Measurements from ENCODE around the gene EIF5. TPM values are rescaled to one million over a fixed set of nuclear protein-coding genes. Genes with fewer than 3 reads are reported as not detected.
A peak's percentile ranks its signal among the peaks of the same experiment; 100 is the strongest.

The EIF5 gene
- total and polyA plus RNA-seq, 2 of the 8 experiments (the other 6 are each of a cell fraction or from before 2014, with no cell fraction given), result 179 to 323 TPM

GRCh38 chr14:103360548-103360947 lies 26.5 kb downstream of the EIF5 start:
- Histone ChIP-seq H3K4me1 (replicated peaks in 1 of 4; ENCODE audit: control insufficient read depth in 3 of 4, insufficient read depth in 4 of 4, low read length in 3 of 4) (peaks cover 0 to 5% (median 0%) of the 10 kb centered on the region in 4 experiments; a peak in 3 of 7 replicates), H3K56ac (replicated peaks; ENCODE audit: insufficient read length, low read depth, low read length) (no peak overlapping the region), H2AFZ (ENCODE audit: low read length) (0 out of 2 replicates have a peak overlapping the region, but pooled peaks have one; percentile 49), H2BK20ac (ENCODE audit: low read length) (no peak overlapping the region), H3K79me2 (ENCODE audit: control insufficient read depth in 1 of 2, insufficient read depth in 2 of 2, low read length in 2 of 2) (no peaks in the 10 kb centered on the region), H3K4me3 (ENCODE audit: extremely low read depth in 1 of 4, insufficient read depth in 2 of 4, low read depth in 3 of 4, low read length in 4 of 4) (no peak overlapping the region), H3K36me3 (ENCODE audit: control insufficient read depth in 2 of 4, insufficient read depth in 4 of 4, low read length in 3 of 4) (no peaks in the 10 kb centered on the region), H3K4me2 (ENCODE audit: insufficient read depth in 1 of 2, low read depth in 2 of 2, low read length in 2 of 2) (no peak overlapping the region), H2AK5ac (ENCODE audit: low read depth, low read length) (no peak overlapping the region), H3K23ac (ENCODE audit: insufficient read length) (no peak overlapping the region), H3K14ac (ENCODE audit: insufficient read length) (no peak overlapping the region), H2BK120ac (replicated peaks; ENCODE audit: low read depth, low read length) (no peak overlapping the region), H2BK12ac (ENCODE audit: low read depth, low read length) (0 out of 2 replicates have a peak overlapping the region, but pooled peaks have one; percentile 46), H3K23me2 (ENCODE audit: low read depth, low read length) (no peaks in the 10 kb centered on the region), H4K20me1 (replicated peaks in 1 of 2; ENCODE audit: control insufficient read depth in 1 of 2, insufficient read depth in 2 of 2, low read length in 2 of 2) (no peaks in the 10 kb centered on the region), H3K79me1 (ENCODE audit: low read depth, low read length) (no peaks in the 10 kb centered on the region), H2BK5ac (ENCODE audit: low read depth, low read length) (no peak overlapping the region), H4K8ac (ENCODE audit: extremely low read depth, insufficient read depth, low read length) (peak overlapping the region; percentile 28; the same call in 1 of the 2 replicates), H4K91ac (replicated peaks; ENCODE audit: insufficient read length, low read length) (no peak overlapping the region), H3K27ac (ENCODE audit: low read depth, low read length) (no peak overlapping the region), H4K5ac (ENCODE audit: insufficient read length, low read depth, low read length) (no peak overlapping the region), H3K9ac (replicated peaks in 1 of 4; ENCODE audit: extremely low read depth in 1 of 4, low read depth in 3 of 4, low read length in 3 of 4) (no peak overlapping the region), H3K27me3 (replicated peaks in 1 of 4; ENCODE audit: control insufficient read depth in 3 of 4, extremely low read depth in 1 of 4, insufficient read depth in 3 of 4, low read length in 3 of 4) (no peaks in the 10 kb centered on the region), H3K4ac (replicated peaks; ENCODE audit: insufficient read length, low read depth, low read length) (no peak overlapping the region), H3K9me3 (ENCODE audit: insufficient read depth in 2 of 2, low read depth in 1 of 2, low read length in 1 of 2) (peaks cover 0 to 7% of the 10 kb centered on the region in 2 experiments; a peak in 1 of 4 replicates), H3K18ac (ENCODE audit: extremely low read depth, low read length) (no peak overlapping the region), H2BK15ac (ENCODE audit: low read length) (no peak overlapping the region)
- 92% methylated on average over 7 of the region's 7 CpGs; no CpG with 5 or more reads in 1 of the 2 experiments for WGBS, 2 experiments (ENCODE audit: extremely low coverage in 1 of 2, insufficient coverage in 1 of 2, insufficient read length in 1 of 2, insufficient replicate concordance in 2 of 2, low coverage in 1 of 2, low lambda C conversion rate in 2 of 2, missing lambda C conversion rate in 1 of 2)
- TF ChIP-seq ATF3 (IDR thresholded peaks at IDR 0.05; ENCODE audit: insufficient read depth, low read depth, low read length) (no peak), CBX5 (IDR thresholded peaks at IDR 0.05; ENCODE audit: low read depth, low read length) (no peak), BACH1 (IDR thresholded peaks at IDR 0.05; ENCODE audit: low read length) (no peak), BCL11A (IDR thresholded peaks at IDR 0.05; ENCODE audit: low read depth in 2 of 2, low read length in 2 of 2) (no peak), MAFK (IDR thresholded peaks at IDR 0.05; ENCODE audit: low read depth, low read length) (no peak), EP300 (IDR thresholded peaks at IDR 0.05; ENCODE audit: borderline replicate concordance in 1 of 2, low read depth in 2 of 2, low read length in 2 of 2) (no peak), HDAC6 (IDR thresholded peaks at IDR 0.05; ENCODE audit: low read depth, low read length) (no peak)
- POLR2A ChIA-PET (ENCODE audit: partially characterized antibody), result interaction anchor here (1.1 to 1.8 kb wide), 3 partner anchors 17 to 23 kb away, joined by 5 to 7 read pairs (median 6); no protein-coding TSS in a partner anchor
- FAIRE-seq (no peak), DNase-seq (ENCODE audit: low read depth in 1 of 2, low spot score in 2 of 2) (no peak)
- CTCF ChIA-PET (ENCODE audit: partially characterized antibody), result interaction anchor here (1.2 kb wide), 1 partner anchor 30 kb away, joined by 8 read pairs; no protein-coding TSS in a partner anchor
